Lower lobe of right lung (tissue), 2 donors: Measurements from ENCODE around the gene ZFP62. TPM values are rescaled to one million over a fixed set of nuclear protein-coding genes. Genes with fewer than 3 reads are reported as not detected.

Experiments
- ATAC-seq, 2 donors: fragments of 200-7000 bp; cut with Tn5 transposase; one replicate each; pipeline ENCODE4 v1.9.1; 2020 to 2022; ENCODE audit warnings: mild to moderate bottlenecking in 2 of 2, moderate library complexity in 2 of 2
- DNase-seq: peaks from one replicate; pipeline ENCODE4 v3.0.0-alpha.2; 2020
- H3K27ac ChIP-seq: fragments of 200-600 bp; one replicate; pipeline ENCODE4 v1.8.0; 2022
- H3K27me3 ChIP-seq: fragments of 200-600 bp; one replicate; pipeline ENCODE4 v1.8.0; 2022; ENCODE audit warnings: low read depth
- H3K36me3 ChIP-seq: fragments of 200-600 bp; one replicate; pipeline ENCODE4 v1.8.0; 2022; ENCODE audit warnings: mild to moderate bottlenecking
- H3K4me1 ChIP-seq: fragments of 200-600 bp; one replicate; pipeline ENCODE4 v1.8.0; 2022
- H3K4me3 ChIP-seq: fragments of 200-600 bp; one replicate; pipeline ENCODE4 v1.8.0; 2022; ENCODE audit warnings: mild to moderate bottlenecking
- H3K9me3 ChIP-seq: fragments of 200-600 bp; one replicate; pipeline ENCODE4 v1.8.0; 2022
- CTCF ChIP-seq: fragments of 200-600 bp; IDR thresholded peaks from one replicate; pipeline ENCODE4 v1.8.0; 2022; ENCODE audit warnings: antibody characterized with exemption, mild to moderate bottlenecking
- intact Hi-C: fragments of 100-400 bp; cut with DNase I; formaldehyde crosslinking; loops from one replicate; pipeline ENCODE4 v1.11.0; 2022
- total RNA-seq: library from RNA; stranded (reverse); fragmentation: NEBNext Ultra II Directional; extraction: Animal tissue kit (Norgen Biotek cat#: 25700); gene quantifications from one replicate; pipeline ENCODE4 v1.2.1, GENCODE V29; 2021
- donor health status: DM: no; HTN: yes; CAD: no; lungs with severe emphysema.

Gene ZFP62
- total RNA-seq, 1 donor from 2014 or later = 28.3 TPM

- TF ChIP-seq CTCF = no peak
- Histone ChIP-seq H3K27ac (no peak overlapping the region), H3K4me1 (peaks cover 16% of the 10 kb centered on the region), H3K4me3 (no peak overlapping the region), H3K9me3 (no peaks in the 10 kb centered on the region), H3K27me3 (no peaks in the 10 kb centered on the region), H3K36me3 (no peaks in the 10 kb centered on the region)
- ATAC-seq (no peak), DNase-seq (no peak)
- intact Hi-C loops = no loop called here
Measured at GRCh38 chr5:180875860-180876426, 14.9 kb upstream of the ZFP62 start.

GRCh38 chr5:180874804-180875582 is 13.9 kb upstream of the ZFP62 start:
- no peaks in the 10 kb centered on the region for H3K36me3 ChIP-seq
- no peaks in the 10 kb centered on the region for H3K27me3 ChIP-seq
- H3K4me1 ChIP-seq = peaks cover 16% of the 10 kb centered on the region
- ATAC-seq = no peak
- H3K4me3 ChIP-seq = no peak overlapping the region
- intact Hi-C loops = no loop called here
- H3K27ac ChIP-seq = no peak overlapping the region
- H3K9me3 ChIP-seq = no peaks in the 10 kb centered on the region
- TF ChIP-seq CTCF = no peak
- no peak for DNase-seq

GRCh38 chr5:180873615-180874520 is 12.8 kb upstream of the ZFP62 start:
- ATAC-seq = peak; percentile 73 to 76
- intact Hi-C loops = no loop called here
- no peaks in the 10 kb centered on the region for H3K9me3 ChIP-seq
- DNase-seq = no peak
- peaks cover 16% of the 10 kb centered on the region for H3K4me1 ChIP-seq
- no peaks in the 10 kb centered on the region for H3K36me3 ChIP-seq
- H3K27ac ChIP-seq = peak overlapping the region; percentile 68
- TF ChIP-seq CTCF = no peak
- H3K27me3 ChIP-seq = no peaks in the 10 kb centered on the region
- no peak overlapping the region for H3K4me3 ChIP-seq

GRCh38 chr5:180872419-180872818 is 11.3 kb upstream of the ZFP62 start:
- peaks cover 16% of the 10 kb centered on the region for H3K4me1 ChIP-seq
- intact Hi-C loops = no loop called here
- ATAC-seq = no peak
- no peak for TF ChIP-seq CTCF
- H3K4me3 ChIP-seq = no peak overlapping the region
- H3K36me3 ChIP-seq = no peaks in the 10 kb centered on the region
- H3K9me3 ChIP-seq = no peaks in the 10 kb centered on the region
- DNase-seq = no peak
- no peak overlapping the region for H3K27ac ChIP-seq
- no peaks in the 10 kb centered on the region for H3K27me3 ChIP-seq

GRCh38 chr5:180870276-180871068 is 9.4 kb upstream of the ZFP62 start:
- Histone ChIP-seq H3K9me3 (no peaks in the 10 kb centered on the region), H3K27ac (peak overlapping the region; percentile 46), H3K36me3 (no peaks in the 10 kb centered on the region), H3K4me1 (peaks cover 16% of the 10 kb centered on the region), H3K4me3 (no peak overlapping the region), H3K27me3 (no peaks in the 10 kb centered on the region)
- TF ChIP-seq CTCF = no peak
- no peak for DNase-seq
- intact Hi-C loops = no loop called here
- no peak for ATAC-seq
